Activated CD4-positive, alpha-beta T cell treated with anti-CD3 and anti-CD28 coated beads for 36 hours (primary cell): ENCODE data around the gene TENM3. TPM values are rescaled to one million over a fixed set of nuclear protein-coding genes. Genes with fewer than 3 reads are reported as not detected.

Experiments used
- ATAC-seq: fragments of 200-7000 bp; cut with Tn5 transposase; one replicate; pipeline ENCODE4 v1.10.0; 2021; ENCODE audit warnings: mild to moderate bottlenecking, moderate library complexity
- CTCF ChIA-PET: fragments of 350-600 bp; sonication (Branson Sonifier 250); formaldehyde crosslinking; loops from one replicate; lab custom pipeline; 2021; ENCODE audit warnings: antibody characterized with exemption; lab: Charles Lee
- POLR2A ChIA-PET: fragments of 350-600 bp; sonication (Branson Sonifier 250); formaldehyde crosslinking; loops from one replicate; lab custom pipeline; 2021; ENCODE audit warnings: antibody characterized with exemption, inconsistent platforms; lab: Charles Lee
- DNase-seq: peaks from one replicate; pipeline ENCODE4 v3.0.0-alpha.2; 2020
- H3K27ac Mint-ChIP-seq: one replicate; pipeline ENCODE4 v1.8.0; 2021; ENCODE audit warnings: mixed read lengths
- H3K27me3 Mint-ChIP-seq: one replicate; pipeline ENCODE4 v1.8.0; 2021; ENCODE audit warnings: mixed read lengths
- H3K36me3 Mint-ChIP-seq: one replicate; pipeline ENCODE4 v1.8.0; 2021; ENCODE audit warnings: low read depth, mixed read lengths
- H3K4me1 Mint-ChIP-seq: one replicate; pipeline ENCODE4 v1.8.0; 2021; ENCODE audit warnings: mixed read lengths
- H3K4me3 Mint-ChIP-seq: one replicate; pipeline ENCODE4 v1.8.0; 2021; ENCODE audit warnings: mild to moderate bottlenecking, moderate library complexity, mixed read lengths
- H3K9me3 Mint-ChIP-seq: one replicate; pipeline ENCODE4 v1.8.0; 2021; ENCODE audit warnings: low read depth, mixed read lengths
- intact Hi-C, 2 experiments: fragments of 100-400 bp; cut with DNase I in 1 of 2; cut with micrococcal nuclease in 1 of 2; formaldehyde crosslinking; loops; one replicate each; pipeline versions ENCODE4 v1.14.2 to v1.15.1; 2022 to 2024; cut with DNase I, micrococcal nuclease
- total RNA-seq, 2 experiments: library from RNA; stranded (reverse); gene quantifications; one replicate each; pipeline ENCODE4 v1.2.3, GENCODE V29; 2021

Gene TENM3
- total RNA-seq, 2 experiments from 2014 or later = not detected

GRCh38 chr4:182421753-182422152, 178.6 kb downstream of the TENM3 start:
- intact Hi-C loops = no loop called here
- ChIA-PET POLR2A (no interaction called here), CTCF (no interaction called here)
- no peak overlapping the region for H3K4me3 Mint-ChIP-seq
- no peaks in the 10 kb centered on the region for H3K36me3 Mint-ChIP-seq
- H3K27me3 Mint-ChIP-seq = no peaks in the 10 kb centered on the region
- DNase-seq (no peak), ATAC-seq (no peak)
- no peaks in the 10 kb centered on the region for H3K4me1 Mint-ChIP-seq
- H3K9me3 Mint-ChIP-seq = no peaks in the 10 kb centered on the region
- no peak overlapping the region for H3K27ac Mint-ChIP-seq

DNA sequence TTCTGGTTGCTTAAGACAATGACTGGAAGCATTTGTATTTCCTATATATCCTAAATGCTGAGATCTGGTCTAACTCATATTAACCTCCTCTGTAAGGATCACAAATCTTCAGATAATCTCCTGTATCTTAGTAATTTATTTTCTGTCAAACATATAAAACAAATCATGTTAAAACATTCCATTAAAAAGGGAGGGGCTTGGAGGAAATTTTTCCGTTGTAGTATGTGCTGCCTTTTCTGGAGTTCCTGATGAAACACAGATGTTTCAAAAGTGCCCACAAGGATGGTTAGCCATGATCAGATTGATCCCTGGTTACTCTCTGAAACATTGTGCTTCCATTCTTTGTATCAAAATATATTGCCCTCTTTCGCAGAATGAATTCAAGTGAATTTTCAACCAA, 182.1 kb downstream of the TENM3 start:
- H3K4me3 Mint-ChIP-seq = no peak overlapping the region

DNA sequence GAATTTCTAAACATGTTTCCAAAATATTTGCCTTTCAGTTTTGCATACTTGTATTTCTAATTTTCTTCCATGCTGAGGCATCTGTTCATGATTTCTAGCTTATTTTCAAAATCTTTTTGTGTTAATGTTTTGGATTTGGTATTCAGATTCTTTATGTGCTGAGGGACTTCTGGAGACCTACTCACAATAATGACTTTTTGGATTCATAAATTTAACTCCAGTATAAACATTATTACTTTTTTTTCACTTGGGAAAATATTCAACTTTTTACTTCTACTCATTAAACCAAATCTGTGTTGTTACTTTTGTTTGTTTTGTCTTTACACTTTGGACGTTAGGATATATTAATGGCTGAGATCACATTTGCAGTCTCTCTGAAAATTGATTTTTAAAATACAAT, 183.7 kb downstream of the TENM3 start:
- Mint-ChIP-seq H3K27me3 (no peaks in the 10 kb centered on the region), H3K4me1 (no peaks in the 10 kb centered on the region), H3K9me3 (no peaks in the 10 kb centered on the region), H3K27ac (no peak overlapping the region), H3K4me3 (no peak overlapping the region), H3K36me3 (no peaks in the 10 kb centered on the region)
- CTCF ChIA-PET = no interaction called here
- POLR2A ChIA-PET = no interaction called here
- intact Hi-C loops = no loop called here
- no peak for DNase-seq
- no peak for ATAC-seq

More for the DNA sequence above, 182.1 kb downstream of the TENM3 start:
- intact Hi-C loops = no loop called here
- CTCF ChIA-PET = no interaction called here
- H3K36me3 Mint-ChIP-seq = no peaks in the 10 kb centered on the region
- ATAC-seq (no peak), DNase-seq (no peak)
- H3K27ac Mint-ChIP-seq = no peak overlapping the region
- H3K9me3 Mint-ChIP-seq = no peaks in the 10 kb centered on the region
- no peaks in the 10 kb centered on the region for H3K27me3 Mint-ChIP-seq
- POLR2A ChIA-PET = no interaction called here
- no peaks in the 10 kb centered on the region for H3K4me1 Mint-ChIP-seq

DNA sequence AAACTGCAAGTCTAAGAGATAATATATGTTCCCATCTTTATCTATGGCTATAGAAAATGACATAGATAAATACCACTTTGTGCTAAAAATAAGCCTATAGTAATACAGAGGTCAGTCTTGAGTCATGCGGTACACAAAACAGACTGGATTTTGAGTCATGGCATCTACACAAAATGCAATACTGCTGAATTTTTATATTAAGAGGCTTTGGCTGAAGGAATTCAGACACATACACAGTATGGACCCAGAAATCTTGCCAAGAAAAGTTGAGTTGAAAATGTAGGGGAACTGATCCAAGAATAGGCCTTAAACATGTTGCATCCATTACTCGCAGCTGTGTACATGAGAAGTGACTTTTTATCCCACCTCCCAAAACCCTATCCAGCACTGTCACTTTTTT, 184.4 kb downstream of the TENM3 start:
- POLR2A ChIA-PET = no interaction called here
- Mint-ChIP-seq H3K4me3 (no peak overlapping the region), H3K4me1 (no peaks in the 10 kb centered on the region), H3K36me3 (no peaks in the 10 kb centered on the region), H3K27me3 (peaks cover 3% of the 10 kb centered on the region), H3K27ac (no peak overlapping the region), H3K9me3 (no peaks in the 10 kb centered on the region)
- CTCF ChIA-PET = interaction anchor here (0.9 kb wide), 1 partner anchor 13 kb away, joined by 4 read pairs; no protein-coding TSS in a partner anchor
- DNase-seq (no peak), ATAC-seq (no peak)
- intact Hi-C loops = no loop called here

- ChIA-PET POLR2A (no interaction called here), CTCF (no interaction called here)
- peaks cover 7% of the 10 kb centered on the region for H3K27me3 Mint-ChIP-seq
- DNase-seq (no peak), ATAC-seq (no peak)
- no peaks in the 10 kb centered on the region for H3K9me3 Mint-ChIP-seq
- H3K4me1 Mint-ChIP-seq = no peaks in the 10 kb centered on the region
- no peak overlapping the region for H3K4me3 Mint-ChIP-seq
- no peaks in the 10 kb centered on the region for H3K36me3 Mint-ChIP-seq
- intact Hi-C loops = no loop called here
- H3K27ac Mint-ChIP-seq = no peak overlapping the region
Measured at GRCh38 chr4:182429896-182430295, 186.7 kb downstream of the TENM3 start.

DNA sequence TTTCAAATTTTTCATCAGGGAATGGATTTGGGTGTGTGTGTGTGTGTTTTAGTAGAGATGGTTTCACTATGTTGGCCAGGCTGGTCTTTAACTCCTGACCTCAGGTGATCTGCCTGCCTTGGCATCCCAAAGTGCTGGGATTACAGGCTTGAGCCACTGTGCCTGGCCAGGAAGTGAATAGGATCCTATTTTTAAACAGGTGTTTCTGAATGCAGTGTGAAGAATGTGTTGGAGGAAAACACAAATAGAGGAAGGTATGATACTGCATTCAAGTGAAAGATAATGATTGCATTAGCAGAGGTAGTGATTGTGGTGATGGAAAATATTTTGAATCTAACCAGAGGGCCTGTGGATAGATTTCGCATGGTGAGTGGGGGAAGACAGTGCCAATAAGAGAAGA, 189.6 kb downstream of the TENM3 start:
- H3K4me3 Mint-ChIP-seq = no peak overlapping the region
- CTCF ChIA-PET = no interaction called here
- no peaks in the 10 kb centered on the region for H3K9me3 Mint-ChIP-seq
- no peak for DNase-seq
- POLR2A ChIA-PET = no interaction called here
- no peaks in the 10 kb centered on the region for H3K4me1 Mint-ChIP-seq
- no peak overlapping the region for H3K27ac Mint-ChIP-seq
- no peak for ATAC-seq
- H3K27me3 Mint-ChIP-seq = peaks cover 7% of the 10 kb centered on the region
- intact Hi-C loops = no loop called here
- no peaks in the 10 kb centered on the region for H3K36me3 Mint-ChIP-seq

- peaks cover 9% of the 10 kb centered on the region for H3K27me3 Mint-ChIP-seq
- intact Hi-C loops = no loop called here
- no peaks in the 10 kb centered on the region for H3K36me3 Mint-ChIP-seq
- ChIA-PET POLR2A (no interaction called here), CTCF (interaction anchor here (1.0 kb wide), 1 partner anchor 12 kb away, joined by 3 read pairs; no protein-coding TSS in a partner anchor)
- ATAC-seq (no peak), DNase-seq (no peak)
- H3K27ac Mint-ChIP-seq = no peak overlapping the region
- H3K4me1 Mint-ChIP-seq = no peaks in the 10 kb centered on the region
- H3K9me3 Mint-ChIP-seq = no peaks in the 10 kb centered on the region
- H3K4me3 Mint-ChIP-seq = no peak overlapping the region
Measured at GRCh38 chr4:182434720-182435119, 191.5 kb downstream of the TENM3 start.

- ATAC-seq = no peak
- Mint-ChIP-seq H3K4me3 (no peak overlapping the region), H3K9me3 (no peaks in the 10 kb centered on the region), H3K4me1 (no peaks in the 10 kb centered on the region), H3K36me3 (no peaks in the 10 kb centered on the region), H3K27me3 (peaks cover 12% of the 10 kb centered on the region), H3K27ac (no peak overlapping the region)
- no peak for DNase-seq
- CTCF ChIA-PET = no interaction called here
- intact Hi-C loops = no loop called here
- POLR2A ChIA-PET = no interaction called here
Measured at GRCh38 chr4:182435401-182435800, 192.2 kb downstream of the TENM3 start.

- ATAC-seq = no peak
- ChIA-PET POLR2A (no interaction called here), CTCF (no interaction called here)
- no peak overlapping the region for H3K27ac Mint-ChIP-seq
- H3K27me3 Mint-ChIP-seq = peaks cover 35% of the 10 kb centered on the region
- H3K4me3 Mint-ChIP-seq = no peak overlapping the region
- intact Hi-C loops = loop anchor here in 1 of 2 experiments (10.0 kb wide), 1 partner anchor 298 kb away; no protein-coding TSS in a partner anchor
- H3K36me3 Mint-ChIP-seq = no peaks in the 10 kb centered on the region
- no peaks in the 10 kb centered on the region for H3K9me3 Mint-ChIP-seq
- H3K4me1 Mint-ChIP-seq = peaks cover 4% of the 10 kb centered on the region
- no peak for DNase-seq
Measured at GRCh38 chr4:182443070-182443469, 199.9 kb downstream of the TENM3 start.

GRCh38 chr4:182447767-182448280, 204.6 kb downstream of the TENM3 start:
- ChIA-PET CTCF (no interaction called here), POLR2A (no interaction called here)
- Mint-ChIP-seq H3K9me3 (no peaks in the 10 kb centered on the region), H3K4me1 (peaks cover 16% of the 10 kb centered on the region), H3K27me3 (peaks cover 55% of the 10 kb centered on the region), H3K4me3 (peak overlapping the region; percentile 49), H3K36me3 (no peaks in the 10 kb centered on the region), H3K27ac (no peak overlapping the region)
- ATAC-seq (no peak), DNase-seq (peak; percentile 3)
- intact Hi-C loops = loop anchor here in 1 of 2 experiments (10.0 kb wide), 1 partner anchor 303 kb away; no protein-coding TSS in a partner anchor

- H3K4me3 Mint-ChIP-seq = peak overlapping the region; percentile 64
- DNase-seq (peak; percentile 65), ATAC-seq (peak; percentile 92)
- no peak overlapping the region for H3K27ac Mint-ChIP-seq
- H3K4me1 Mint-ChIP-seq = peaks cover 16% of the 10 kb centered on the region
- ChIA-PET CTCF (interaction anchor here (0.5 kb wide), 1 partner anchor 109 kb away, joined by 3 read pairs; no protein-coding TSS in a partner anchor), POLR2A (no interaction called here)
- H3K36me3 Mint-ChIP-seq = no peaks in the 10 kb centered on the region
- H3K27me3 Mint-ChIP-seq = peaks cover 55% of the 10 kb centered on the region
- H3K9me3 Mint-ChIP-seq = no peaks in the 10 kb centered on the region
- intact Hi-C loops = loop anchor here in 1 of 2 experiments (10.0 kb wide), 1 partner anchor 304 kb away; no protein-coding TSS in a partner anchor
Measured at GRCh38 chr4:182448281-182449151, 205.3 kb downstream of the TENM3 start.
